SK-N-SH (cell line): ENCODE results near the gene OGFR. TPM values are rescaled to one million over a fixed set of nuclear protein-coding genes. Genes with fewer than 3 reads are reported as not detected.

Source experiments
- CTCF ChIA-PET: fragments of 300-600, 350-600 bp; formaldehyde crosslinking; extraction: SDS; loops from one replicate; lab custom pipeline; 2021; lab: Yijun Ruan, JAX
- POLR2A ChIA-PET: fragments of 350-600 bp; sonication (Branson Sonifier 250); formaldehyde crosslinking; extraction: SDS; loops from one replicate; lab custom pipeline; 2020; ENCODE audit warnings: antibody characterized with exemption, inconsistent platforms; lab: Yijun Ruan, JAX
- DNase-seq: peaks from one replicate; pipeline ENCODE4 v3.0.0; 2012
- H2AFZ ChIP-seq: fragments of 200-600 bp; sonication (generic); 2 replicates; pipeline ENCODE4 v1.8.1; 2016; ENCODE audit warnings: antibody characterized with exemption, mild to moderate bottlenecking, low read depth
- H3F3A ChIP-seq: fragments of 200-600 bp; sonication (generic); replicated peaks from 2 replicates; pipeline ENCODE3; 2016; ENCODE audit warnings: antibody characterized with exemption, mild to moderate bottlenecking; ENCODE audit not compliant: insufficient read depth
- H3K27ac ChIP-seq, 2 experiments: fragments of 200-500 bp in 1 of 2; fragments of 200-600 bp in 1 of 2; sonication (Bioruptor generic) in 1 of 2; sonication (generic), shearing (Covaris generic) in 1 of 2; 2 replicates each; pipeline versions ENCODE4 v1.5.1 to v1.6.1; 2014 to 2016; ENCODE audit warnings: low read depth in 2 of 2, inconsistent platforms in 1 of 2, low read length in 1 of 2, mild to moderate bottlenecking in 1 of 2, mixed read lengths in 1 of 2
- H3K27me3 ChIP-seq: fragments of 200-600 bp; sonication (generic), shearing (Covaris generic); 2 replicates; pipeline ENCODE4 v1.6.1; 2016; ENCODE audit warnings: mixed run types; ENCODE audit not compliant: insufficient read depth
- H3K36me3 ChIP-seq, 2 experiments: fragments of 200-500 bp in 1 of 2; fragments of 200-600 bp in 1 of 2; sonication (Bioruptor generic) in 1 of 2; sonication (generic) in 1 of 2; replicated peaks in 1 of 2; 2 replicates each; pipeline versions ENCODE3 to v1.5.1; 2014 to 2016; ENCODE audit warnings: low read length in 1 of 2, mild to moderate bottlenecking in 1 of 2; ENCODE audit not compliant: insufficient read depth in 2 of 2, control insufficient read depth in 1 of 2
- H3K4me1 ChIP-seq, 2 experiments: fragments of 200-500 bp in 1 of 2; fragments of 200-600 bp in 1 of 2; sonication (Bioruptor generic) in 1 of 2; sonication (generic), shearing (Covaris generic) in 1 of 2; 2 replicates each; pipeline versions ENCODE4 v1.5.1 to v1.6.1; 2014 to 2016; ENCODE audit warnings: low read depth in 1 of 2, low read length in 1 of 2, mixed run types in 1 of 2; ENCODE audit not compliant: insufficient read depth in 2 of 2, control insufficient read depth in 1 of 2
- H3K4me2 ChIP-seq: fragments of 200-600 bp; sonication (generic), shearing (Covaris generic); 2 replicates; pipeline ENCODE4 v1.6.1; 2017; ENCODE audit warnings: mixed run types
- H3K4me3 ChIP-seq, 2 experiments: fragments of 200-500 bp in 1 of 2; fragments of 200-600 bp in 1 of 2; sonication (Bioruptor generic) in 1 of 2; sonication (generic), shearing (Covaris generic) in 1 of 2; 2 replicates each; pipeline versions ENCODE4 v1.5.1 to v1.8.1; 2014 to 2016; ENCODE audit warnings: low read depth in 2 of 2, inconsistent platforms in 1 of 2, low read length in 1 of 2, mild to moderate bottlenecking in 1 of 2, mixed read lengths in 1 of 2, moderate library complexity in 1 of 2
- H3K79me2 ChIP-seq: fragments of 200-600 bp; sonication (generic); 2 replicates; pipeline ENCODE4 v1.8.1; 2017; ENCODE audit warnings: mild to moderate bottlenecking; ENCODE audit not compliant: insufficient read depth
- H3K9ac ChIP-seq: fragments of 200-600 bp; sonication (generic); 2 replicates; pipeline ENCODE4 v1.6.1; 2017; ENCODE audit warnings: mixed run types
- H3K9me2 ChIP-seq: fragments of 200-600 bp; sonication (generic); 2 replicates; pipeline ENCODE4 v1.6.1; 2017; ENCODE audit warnings: mixed run types
- H3K9me3 ChIP-seq: fragments of 200-600 bp; sonication (generic); 2 replicates; pipeline ENCODE4 v1.6.1; 2017; ENCODE audit warnings: mixed run types, mild to moderate bottlenecking, moderate library complexity
- H4K20me1 ChIP-seq: fragments of 200-600 bp; sonication (generic); 2 replicates; pipeline ENCODE4 v1.6.1; 2017; ENCODE audit warnings: mild to moderate bottlenecking, mixed run types; ENCODE audit not compliant: insufficient read depth
- EZH2phosphoT487 ChIP-seq: fragments of 200-600 bp; sonication (generic); IDR thresholded peaks from 2 replicates; pipeline ENCODE4 v1.6.1; 2017; ENCODE audit warnings: low read depth, mixed run types, mild to moderate bottlenecking, antibody characterized with exemption, moderate library complexity, borderline replicate concordance
- FOSL2 ChIP-seq: IDR thresholded peaks from 2 replicates; pipeline ENCODE4 v1.4.0; 2012; ENCODE audit warnings: low read depth, mild to moderate bottlenecking, moderate library complexity, borderline replicate concordance
- FOXJ3 ChIP-seq: sonication (generic); formaldehyde crosslinking; IDR thresholded peaks from 2 replicates; pipeline ENCODE4 v1.5.1; 2020; ENCODE audit warnings: mild to moderate bottlenecking, missing genetic modification reagents
- GABPA ChIP-seq: IDR thresholded peaks from 2 replicates; pipeline ENCODE4 v1.4.0; 2012; ENCODE audit warnings: low read depth, mild to moderate bottlenecking
- GATA2 ChIP-seq: sonication (generic); formaldehyde crosslinking; IDR thresholded peaks from 2 replicates; pipeline ENCODE4 v1.5.0; 2020; ENCODE audit warnings: mild to moderate bottlenecking, missing genetic modification reagents
- JUND ChIP-seq: IDR thresholded peaks from 2 replicates; pipeline ENCODE4 v1.4.0; 2012
- MEF2A ChIP-seq: IDR thresholded peaks from 2 replicates; pipeline ENCODE4 v1.4.0; 2012; ENCODE audit warnings: low read depth, borderline replicate concordance
- MXI1 ChIP-seq: IDR thresholded peaks from 2 replicates; pipeline ENCODE4 v1.6.1; 2012; ENCODE audit warnings: mild to moderate bottlenecking, low read depth, low read length, improper control_type of control experiment
- NFIC ChIP-seq: IDR thresholded peaks from 2 replicates; pipeline ENCODE4 v1.4.0; 2012; ENCODE audit warnings: borderline replicate concordance
- NRF1 ChIP-seq: IDR thresholded peaks from 2 replicates; pipeline ENCODE4 v1.6.1; 2012; ENCODE audit warnings: low read depth, mild to moderate bottlenecking, low read length
- PBX3 ChIP-seq: IDR thresholded peaks from 2 replicates; pipeline ENCODE4; 2012
- RCOR1 ChIP-seq: fragments of 150-350 bp; IDR thresholded peaks from 2 replicates; pipeline ENCODE4 v1.6.1; 2017; ENCODE audit warnings: antibody characterized with exemption, low read length
- RFX5 ChIP-seq: IDR thresholded peaks from 2 replicates; pipeline ENCODE4 v1.6.1; 2012; ENCODE audit warnings: mild to moderate bottlenecking, improper control_type of control experiment, low read length
- RXRA ChIP-seq: IDR thresholded peaks from 2 replicates; pipeline ENCODE4 v1.4.0; 2012; ENCODE audit warnings: low read depth, mild to moderate bottlenecking, borderline replicate concordance
- SIN3A ChIP-seq: IDR thresholded peaks from 2 replicates; pipeline ENCODE4 v1.6.1; 2012; ENCODE audit warnings: low read depth, mild to moderate bottlenecking, low read length, moderate library complexity, borderline replicate concordance
- SMC3 ChIP-seq: IDR thresholded peaks from 2 replicates; pipeline ENCODE4 v1.6.1; 2012; ENCODE audit warnings: low read depth, low read length, improper control_type of control experiment
- TCF12 ChIP-seq: IDR thresholded peaks from 2 replicates; pipeline ENCODE4 v1.4.0; 2012
- YY1 ChIP-seq: IDR thresholded peaks from 2 replicates; pipeline ENCODE4 v1.4.0; 2012; ENCODE audit warnings: low read depth, mild to moderate bottlenecking
- WGBS: methylation state at CpG from one replicate; pipeline ENCODE4 v1.1.6; 2017; ENCODE audit warnings: low lambda C conversion rate; 5-methylcytosine and 5-hydroxymethylcytosine counted together
- polyA plus RNA-seq, 3 experiments: library from polyadenylated mRNA; depleted of rRNA; stranded (reverse); fragments of >200 nt; gene quantifications; 2 replicates each; pipeline ENCODE4 v1.2.3, GENCODE V29; 2012
- TF ChIP-seq, protein P1 (sequence below): IDR thresholded peaks from 2 replicates; pipeline ENCODE4 v1.6.1; 2012; ENCODE audit warnings: mild to moderate bottlenecking, low read depth, low read length, moderate library complexity

The OGFR gene
- polyA plus RNA-seq, 1 of the 3 experiments (the other 2 are of a cell fraction): 60.8 TPM

DNA sequence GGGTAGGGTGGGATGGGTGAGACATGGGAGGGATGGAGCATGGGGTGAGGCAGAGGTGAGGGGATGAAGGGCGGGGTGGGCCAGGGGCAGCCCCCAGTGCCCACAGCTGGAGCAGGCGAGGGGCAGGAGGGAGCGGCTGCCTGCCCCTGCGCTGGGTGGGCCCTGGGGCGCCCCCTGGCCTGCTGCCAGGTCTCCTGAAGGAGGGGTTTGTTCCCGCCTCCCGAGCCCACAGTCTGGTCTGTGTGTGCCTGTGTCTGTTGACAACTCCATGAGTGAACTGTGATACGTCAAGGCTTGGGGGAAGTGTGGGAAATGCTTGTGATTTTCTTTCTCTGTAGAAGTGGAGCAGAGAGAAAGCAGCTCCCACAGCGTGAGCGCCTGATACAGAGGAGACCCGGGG, 19.2 kb upstream of the OGFR start:
- Histone ChIP-seq H3K9me2 (no peaks in the 10 kb centered on the region), H3K27me3 (no peaks in the 10 kb centered on the region), H3K79me2 (no peaks in the 10 kb centered on the region), H3K4me2 (no peak overlapping the region), H3K36me3 (no peaks in the 10 kb centered on the region), H2AFZ (no peak overlapping the region), H3F3A (no peaks in the 10 kb centered on the region), H3K27ac (peak overlapping the region in 1 of 2 experiments; percentile 18; a peak in 1 of 4 replicates), H3K9ac (no peak overlapping the region), H3K4me1 (peaks cover 0 to 33% of the 10 kb centered on the region in 2 experiments; a peak in 1 of 4 replicates), H3K9me3 (no peaks in the 10 kb centered on the region), H3K4me3 (no peak overlapping the region), H4K20me1 (no peaks in the 10 kb centered on the region)
- 0 out of 2 replicates have a peak, but pooled peaks have one; percentile 17 for TF ChIP-seq FOXJ3 (CRISPR knock-in tag)
- no peak for TF ChIP-seq SMC3
- TF ChIP-seq YY1: no peak
- WGBS: 74% methylated on average over 8 of the region's 11 CpGs
- POLR2A ChIA-PET: no interaction called here
- CTCF ChIA-PET: interaction anchor here (1.0 to 1.2 kb wide), 3 partner anchors 118 to 375 kb away, joined by 3 read pairs; no protein-coding TSS in a partner anchor
- DNase-seq: peak; percentile 62

- no peaks in the 10 kb centered on the region for H3F3A ChIP-seq
- H3K9me3 ChIP-seq: no peaks in the 10 kb centered on the region
- no peaks in the 10 kb centered on the region for H3K27me3 ChIP-seq
- no peak overlapping the region for H3K4me2 ChIP-seq
- H3K4me1 ChIP-seq: peaks cover under 1 to 34% of the 10 kb centered on the region in 2 experiments; a peak in 1 of 4 replicates
- 66% methylated on average over 10 of the region's 13 CpGs for WGBS
- no peaks in the 10 kb centered on the region for H3K79me2 ChIP-seq
- no peak overlapping the region for H3K9ac ChIP-seq
- no peak overlapping the region; a peak in 1 of 4 replicates for H3K27ac ChIP-seq
- ChIA-PET CTCF (interaction anchor here (0.8 to 1.4 kb wide), 5 partner anchors 30 to 376 kb away, joined by 3 read pairs; no protein-coding TSS in a partner anchor), POLR2A (no interaction called here)
- no peak overlapping the region for H3K4me3 ChIP-seq
- no peak overlapping the region for H2AFZ ChIP-seq
- no peaks in the 10 kb centered on the region for H3K36me3 ChIP-seq
- no peaks in the 10 kb centered on the region for H3K9me2 ChIP-seq
- no peak for TF ChIP-seq NRF1
- TF ChIP-seq JUND: no peak
- TF ChIP-seq RFX5: no peak
- TF ChIP-seq GATA2 (CRISPR knock-in tag): no peak
- no peaks in the 10 kb centered on the region for H4K20me1 ChIP-seq
- DNase-seq: no peak
Measured at GRCh38 chr20:62786157-62786556, 18.5 kb upstream of the OGFR start.

DNA sequence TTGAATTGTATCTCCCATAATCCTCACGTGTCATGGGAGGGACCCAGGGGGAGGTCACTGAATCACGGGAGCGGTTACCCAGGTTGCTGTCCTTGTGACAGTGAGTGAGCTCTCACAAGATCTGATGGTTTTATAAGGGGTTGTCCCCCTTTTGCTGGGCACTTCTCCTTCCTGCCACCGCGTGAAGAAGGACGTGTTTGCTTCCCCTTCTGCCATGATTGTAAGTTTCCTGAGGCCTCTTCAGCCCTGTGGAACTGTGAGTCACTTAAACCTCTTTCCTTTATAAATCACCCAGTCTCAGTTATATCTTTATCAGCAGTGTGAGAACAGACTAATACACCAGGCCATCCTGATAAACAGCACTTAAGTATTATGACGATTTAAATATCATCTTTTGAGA, 17.3 kb upstream of the OGFR start:
- Histone ChIP-seq H3K4me2 (no peak overlapping the region), H3K36me3 (no peaks in the 10 kb centered on the region)

More for the DNA sequence above, 17.3 kb upstream of the OGFR start:
- Histone ChIP-seq H3K9me3 (no peaks in the 10 kb centered on the region), H3K9ac (no peak overlapping the region), H3F3A (peaks cover 11% of the 10 kb centered on the region), H4K20me1 (no peaks in the 10 kb centered on the region), H3K79me2 (no peaks in the 10 kb centered on the region), H3K9me2 (no peaks in the 10 kb centered on the region), H3K4me1 (peaks cover 3 to 37% of the 10 kb centered on the region in 2 experiments; a peak in 2 of 4 replicates), H3K27me3 (no peaks in the 10 kb centered on the region), H2AFZ (no peak overlapping the region), H3K4me3 (no peak overlapping the region), H3K27ac (no peak overlapping the region)
- WGBS: 79% methylated on average over 7 of the region's 7 CpGs
- TF ChIP-seq TCF12 (no peak), GABPA (no peak), MXI1 (no peak), RCOR1 (no peak), EZH2phosphoT487 (no peak), NFIC (no peak), PBX3 (no peak), RXRA (no peak), SIN3A (no peak), FOSL2 (no peak), MEF2A (no peak), JUND (no peak), FOXJ3 (CRISPR knock-in tag) (no peak)
- TF ChIP-seq, protein P1, sequence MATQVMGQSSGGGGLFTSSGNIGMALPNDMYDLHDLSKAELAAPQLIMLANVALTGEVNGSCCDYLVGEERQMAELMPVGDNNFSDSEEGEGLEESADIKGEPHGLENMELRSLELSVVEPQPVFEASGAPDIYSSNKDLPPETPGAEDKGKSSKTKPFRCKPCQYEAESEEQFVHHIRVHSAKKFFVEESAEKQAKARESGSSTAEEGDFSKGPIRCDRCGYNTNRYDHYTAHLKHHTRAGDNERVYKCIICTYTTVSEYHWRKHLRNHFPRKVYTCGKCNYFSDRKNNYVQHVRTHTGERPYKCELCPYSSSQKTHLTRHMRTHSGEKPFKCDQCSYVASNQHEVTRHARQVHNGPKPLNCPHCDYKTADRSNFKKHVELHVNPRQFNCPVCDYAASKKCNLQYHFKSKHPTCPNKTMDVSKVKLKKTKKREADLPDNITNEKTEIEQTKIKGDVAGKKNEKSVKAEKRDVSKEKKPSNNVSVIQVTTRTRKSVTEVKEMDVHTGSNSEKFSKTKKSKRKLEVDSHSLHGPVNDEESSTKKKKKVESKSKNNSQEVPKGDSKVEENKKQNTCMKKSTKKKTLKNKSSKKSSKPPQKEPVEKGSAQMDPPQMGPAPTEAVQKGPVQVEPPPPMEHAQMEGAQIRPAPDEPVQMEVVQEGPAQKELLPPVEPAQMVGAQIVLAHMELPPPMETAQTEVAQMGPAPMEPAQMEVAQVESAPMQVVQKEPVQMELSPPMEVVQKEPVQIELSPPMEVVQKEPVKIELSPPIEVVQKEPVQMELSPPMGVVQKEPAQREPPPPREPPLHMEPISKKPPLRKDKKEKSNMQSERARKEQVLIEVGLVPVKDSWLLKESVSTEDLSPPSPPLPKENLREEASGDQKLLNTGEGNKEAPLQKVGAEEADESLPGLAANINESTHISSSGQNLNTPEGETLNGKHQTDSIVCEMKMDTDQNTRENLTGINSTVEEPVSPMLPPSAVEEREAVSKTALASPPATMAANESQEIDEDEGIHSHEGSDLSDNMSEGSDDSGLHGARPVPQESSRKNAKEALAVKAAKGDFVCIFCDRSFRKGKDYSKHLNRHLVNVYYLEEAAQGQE: no peak
- no peak for DNase-seq
- ChIA-PET CTCF (interaction anchor here (1.4 to 9.4 kb wide), 3 partner anchors 21 to 121 kb away, joined by 3 to 162 read pairs (median 10); no protein-coding TSS in a partner anchor), POLR2A (no interaction called here)
